Brain microvascular endothelial cell (primary cell): ENCODE data around the gene CAV2.

Experiments
- DNase-seq: peaks from one replicate; pipeline ENCODE4 v3.0.0-alpha.2; 2020
- H3K27ac ChIP-seq: fragments of 250-450 bp; sonication (Bioruptor Pico); 2 replicates; pipeline ENCODE4 v1.5.1; 2020; ENCODE audit warnings: mild to moderate bottlenecking, moderate library complexity
- H3K27me3 ChIP-seq: fragments of 250-450 bp; sonication (Bioruptor Pico); replicated peaks from 2 replicates; pipeline ENCODE4 v1.5.1; 2020; ENCODE audit warnings: mild to moderate bottlenecking
- H3K36me3 ChIP-seq: fragments of 250-450 bp; sonication (Bioruptor Pico); replicated peaks from 2 replicates; pipeline ENCODE4 v1.5.1; 2020; ENCODE audit warnings: mild to moderate bottlenecking
- H3K4me3 ChIP-seq: 2 replicates; pipeline ENCODE4 v1.5.1; 2011; ENCODE audit warnings: low read depth, mild to moderate bottlenecking, control low read depth, low read length, moderate library complexity
- in situ Hi-C: cut with HindIII; loops from 2 replicates; pipeline ENCODE4 v1.10.0; 2017; ENCODE audit warnings: low sequenced_read_pairs, low pct_ligation_motif_present
- TF ChIP-seq, protein P1 (sequence below): IDR thresholded peaks from 2 replicates; pipeline ENCODE4 v1.5.1; 2011; ENCODE audit warnings: low read depth, mild to moderate bottlenecking, moderate library complexity, low read length, control low read depth, inconsistent platforms; ENCODE audit errors: missing control alignments

The CAV2 gene

DNA sequence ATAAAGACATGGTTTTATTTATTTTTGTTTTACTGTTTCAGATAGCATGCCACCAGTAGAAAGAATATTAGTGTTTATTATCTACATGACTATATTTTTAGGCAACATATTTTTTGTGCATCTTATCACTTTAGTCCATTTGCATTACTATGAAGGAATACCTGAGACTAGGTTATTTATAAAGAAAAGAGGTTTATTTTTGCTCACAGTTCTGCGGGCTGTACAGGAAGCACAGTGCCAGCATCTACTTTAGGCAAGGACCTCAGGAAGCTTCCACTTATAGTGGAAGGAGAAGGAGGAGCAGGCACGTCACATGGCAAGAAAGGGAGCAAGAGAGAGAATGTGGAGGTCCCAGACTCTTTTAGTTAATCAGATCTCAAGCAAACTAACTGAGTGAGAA, 5.7 kb downstream of the CAV2 start:
- in situ Hi-C loops: no loop called here
- Histone ChIP-seq H3K27ac (no peak overlapping the region), H3K27me3 (no peaks in the 10 kb centered on the region), H3K36me3 (peaks cover 7% of the 10 kb centered on the region), H3K4me3 (no peak overlapping the region)
- TF ChIP-seq, protein P1, sequence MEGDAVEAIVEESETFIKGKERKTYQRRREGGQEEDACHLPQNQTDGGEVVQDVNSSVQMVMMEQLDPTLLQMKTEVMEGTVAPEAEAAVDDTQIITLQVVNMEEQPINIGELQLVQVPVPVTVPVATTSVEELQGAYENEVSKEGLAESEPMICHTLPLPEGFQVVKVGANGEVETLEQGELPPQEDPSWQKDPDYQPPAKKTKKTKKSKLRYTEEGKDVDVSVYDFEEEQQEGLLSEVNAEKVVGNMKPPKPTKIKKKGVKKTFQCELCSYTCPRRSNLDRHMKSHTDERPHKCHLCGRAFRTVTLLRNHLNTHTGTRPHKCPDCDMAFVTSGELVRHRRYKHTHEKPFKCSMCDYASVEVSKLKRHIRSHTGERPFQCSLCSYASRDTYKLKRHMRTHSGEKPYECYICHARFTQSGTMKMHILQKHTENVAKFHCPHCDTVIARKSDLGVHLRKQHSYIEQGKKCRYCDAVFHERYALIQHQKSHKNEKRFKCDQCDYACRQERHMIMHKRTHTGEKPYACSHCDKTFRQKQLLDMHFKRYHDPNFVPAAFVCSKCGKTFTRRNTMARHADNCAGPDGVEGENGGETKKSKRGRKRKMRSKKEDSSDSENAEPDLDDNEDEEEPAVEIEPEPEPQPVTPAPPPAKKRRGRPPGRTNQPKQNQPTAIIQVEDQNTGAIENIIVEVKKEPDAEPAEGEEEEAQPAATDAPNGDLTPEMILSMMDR: no peak
- DNase-seq: no peak

DNA sequence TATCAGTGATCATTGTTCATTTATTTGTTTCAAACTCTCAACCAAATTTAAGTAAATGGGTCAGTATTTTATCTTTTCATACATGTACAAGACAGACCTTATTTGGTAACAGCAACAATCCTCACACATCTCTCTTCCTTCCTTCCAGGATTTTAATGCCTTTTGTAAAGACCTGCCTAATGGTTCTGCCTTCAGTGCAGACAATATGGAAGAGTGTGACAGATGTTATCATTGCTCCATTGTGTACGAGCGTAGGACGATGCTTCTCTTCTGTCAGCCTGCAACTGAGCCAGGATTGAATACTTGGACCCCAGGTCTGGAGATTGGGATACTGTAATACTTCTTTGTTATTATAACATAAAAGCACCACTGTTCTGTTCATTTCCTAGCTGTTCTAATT, 6.3 kb downstream of the CAV2 start:
- no peaks in the 10 kb centered on the region for H3K27me3 ChIP-seq
- TF ChIP-seq, protein P1: no peak
- no peak overlapping the region for H3K4me3 ChIP-seq
- no peak for DNase-seq
- in situ Hi-C loops: no loop called here
- no peak overlapping the region for H3K27ac ChIP-seq
- H3K36me3 ChIP-seq: peaks cover 7% of the 10 kb centered on the region

DNA sequence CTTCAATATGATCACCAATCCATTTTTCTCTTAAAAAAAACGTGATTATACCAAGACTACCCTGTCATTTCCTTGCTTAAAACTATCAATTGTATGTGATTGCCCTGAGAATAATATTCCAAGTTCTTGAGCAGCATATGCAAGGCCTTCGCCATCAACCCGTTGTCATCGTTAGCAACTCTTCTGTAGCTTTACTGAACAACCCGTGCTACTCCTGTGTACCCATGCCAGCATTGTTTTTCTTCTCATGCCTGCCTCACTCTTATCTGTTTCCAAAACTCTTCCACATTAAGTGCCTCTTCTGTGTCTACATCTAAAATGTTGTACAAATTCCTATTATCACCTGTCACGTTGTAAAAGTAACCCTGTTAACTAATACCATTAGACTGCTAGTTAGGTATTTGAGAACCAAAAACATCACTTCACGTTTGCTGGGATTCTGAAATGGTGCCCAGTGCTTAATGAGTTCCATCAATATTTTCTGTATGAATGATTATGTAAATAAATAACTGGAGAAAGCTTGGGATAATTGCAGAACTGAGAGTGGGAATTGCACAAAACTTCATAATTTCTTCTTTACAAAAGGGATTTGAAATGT, 10.5 kb downstream of the CAV2 start:
- in situ Hi-C loops: no loop called here
- peaks cover 7% of the 10 kb centered on the region for H3K36me3 ChIP-seq
- H3K27ac ChIP-seq: no peak overlapping the region
- no peaks in the 10 kb centered on the region for H3K27me3 ChIP-seq
- no peak for DNase-seq
- no peak overlapping the region for H3K4me3 ChIP-seq
- TF ChIP-seq, protein P1: no peak

DNA sequence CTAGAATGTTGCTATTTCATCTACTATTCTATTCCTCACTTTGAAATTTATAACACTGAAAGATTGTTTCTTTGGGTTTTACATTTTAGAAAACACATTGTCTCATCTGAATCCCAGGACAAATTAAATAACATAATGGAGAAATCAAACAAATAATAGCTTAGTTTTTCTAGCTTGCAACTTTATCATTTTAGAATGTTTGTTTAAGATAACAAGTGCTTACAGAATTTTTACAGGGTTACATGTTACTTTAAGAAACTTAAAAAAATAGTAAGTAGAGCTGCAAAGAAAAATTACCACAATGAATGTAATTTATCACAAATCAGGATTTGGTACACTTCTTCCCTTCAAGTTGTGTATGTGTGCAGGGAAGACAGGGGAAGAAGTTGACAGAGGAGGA, 11.3 kb downstream of the CAV2 start:
- Histone ChIP-seq H3K36me3 (peaks cover 6% of the 10 kb centered on the region), H3K4me3 (no peak overlapping the region), H3K27me3 (no peaks in the 10 kb centered on the region), H3K27ac (peak overlapping the region; percentile 64)
- in situ Hi-C loops: no loop called here
- TF ChIP-seq, protein P1: no peak
- DNase-seq: no peak

DNA sequence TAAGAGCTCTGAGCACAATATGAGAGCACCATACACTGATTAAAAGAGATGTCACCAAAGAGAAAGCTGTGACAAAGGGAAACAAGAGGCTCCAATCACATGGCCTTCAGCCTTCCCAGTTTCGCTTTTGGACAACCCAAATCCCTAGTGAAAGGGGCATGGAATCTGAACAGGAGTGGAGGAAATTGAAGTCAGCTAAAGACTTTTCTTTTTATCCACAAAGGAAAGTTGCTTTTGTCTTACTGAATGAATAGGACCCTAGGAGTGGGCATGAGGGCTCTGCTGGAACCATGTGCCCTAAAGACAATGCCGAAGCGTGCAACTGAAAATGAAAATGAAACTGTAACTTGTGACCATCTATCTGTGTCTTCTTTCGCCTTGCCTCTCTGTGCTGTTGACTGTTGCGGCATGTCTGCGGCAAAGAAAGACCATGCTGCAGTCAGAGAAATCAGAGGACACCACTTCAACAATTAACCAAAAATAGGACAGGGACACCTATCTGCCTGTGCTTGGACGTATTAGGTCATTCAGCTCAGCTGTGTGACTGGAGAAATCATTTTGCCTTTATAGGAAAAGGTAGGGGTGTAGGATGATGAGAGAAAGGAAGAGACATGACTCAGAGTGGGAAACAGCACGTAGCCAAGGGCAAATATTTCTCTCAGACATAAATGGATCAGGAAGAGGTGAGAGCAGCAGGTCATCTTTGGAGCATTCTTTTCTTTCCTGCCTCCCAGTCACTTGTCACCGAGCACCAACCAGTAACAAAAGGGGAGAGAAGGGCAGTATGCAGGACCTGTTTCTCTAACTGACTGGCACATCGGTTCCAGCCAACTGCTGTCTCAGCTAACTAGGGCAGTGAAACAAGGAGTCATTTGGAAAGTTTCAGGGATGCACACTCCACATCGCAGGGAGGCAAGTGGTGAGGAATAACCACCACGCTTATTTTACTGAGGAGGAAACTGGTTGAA, 12.3 kb downstream of the CAV2 start:
- in situ Hi-C loops: no loop called here
- peak overlapping the region; percentile 24 for H3K4me3 ChIP-seq
- TF ChIP-seq, protein P1: no peak
- DNase-seq: no peak
- peak overlapping the region; percentile 64 for H3K27ac ChIP-seq
- H3K27me3 ChIP-seq: no peaks in the 10 kb centered on the region
- peaks cover 2% of the 10 kb centered on the region for H3K36me3 ChIP-seq
